Subcutaneous abdominal adipose tissue (tissue), 5 donors: ENCODE data around the gene OBSCN.

Source experiments
- H3K27ac ChIP-seq: one replicate; pipeline ENCODE4 v1.7.0; 2013; ENCODE audit warnings: low read depth, mild to moderate bottlenecking, inconsistent platforms, low read length, moderate library complexity
- H3K27me3 ChIP-seq, 5 donors: one replicate each; pipeline ENCODE4 v1.7.0; 2013; ENCODE audit warnings: low read length in 5 of 5, inconsistent platforms in 1 of 5; ENCODE audit not compliant: control insufficient read depth in 5 of 5, insufficient read depth in 4 of 5
- H3K36me3 ChIP-seq, 5 donors: one replicate each; pipeline ENCODE4 v1.7.0; 2013; ENCODE audit warnings: low read length in 5 of 5; ENCODE audit not compliant: control insufficient read depth in 5 of 5, insufficient read depth in 5 of 5
- H3K4me1 ChIP-seq, 5 donors: one replicate each; pipeline ENCODE4 v1.7.0; 2013; ENCODE audit warnings: low read length in 5 of 5, mild to moderate bottlenecking in 3 of 5, moderate library complexity in 1 of 5; ENCODE audit not compliant: control insufficient read depth in 5 of 5, insufficient read depth in 5 of 5
- H3K4me3 ChIP-seq, 5 donors: one replicate each; pipeline ENCODE4 v1.7.0; 2013; ENCODE audit warnings: low read length in 5 of 5, low read depth in 1 of 5
- H3K9ac ChIP-seq, 5 donors: one replicate each; pipeline ENCODE4 v1.7.0; 2013; ENCODE audit warnings: low read length in 5 of 5, mild to moderate bottlenecking in 4 of 5, moderate library complexity in 3 of 5
- H3K9me3 ChIP-seq, 5 donors: one replicate each; pipeline ENCODE4 v1.7.0; 2013; ENCODE audit warnings: low read length in 5 of 5; ENCODE audit not compliant: control insufficient read depth in 5 of 5
- donor health status: healthy.
- donor health status: healthy.
- donor health status: healthy.
- donor health status: healthy.
- donor health status: healthy.

Gene OBSCN

GRCh38 chr1:228207851-228208821 is at the start of gene OBSCN:
OBSCN (plus strand) TSS chr1:228208044; CDS start chr1:228211784, 3,740 bp downstream.
- no peaks in the 10 kb centered on the region for H3K36me3 ChIP-seq
- H3K9me3 ChIP-seq = no peaks in the 10 kb centered on the region
- H3K4me1 ChIP-seq = peaks cover 0 to 8% (median 6%) of the 10 kb centered on the region in 5 donors
- H3K4me3 ChIP-seq = no peak within 1 kb of the TSS
- peaks cover 17 to 46% (median 32%) of the 10 kb centered on the region in 5 donors for H3K27me3 ChIP-seq
- no peak within 1 kb of the TSS for H3K9ac ChIP-seq
- H3K27ac ChIP-seq = no peak within 1 kb of the TSS

DNA sequence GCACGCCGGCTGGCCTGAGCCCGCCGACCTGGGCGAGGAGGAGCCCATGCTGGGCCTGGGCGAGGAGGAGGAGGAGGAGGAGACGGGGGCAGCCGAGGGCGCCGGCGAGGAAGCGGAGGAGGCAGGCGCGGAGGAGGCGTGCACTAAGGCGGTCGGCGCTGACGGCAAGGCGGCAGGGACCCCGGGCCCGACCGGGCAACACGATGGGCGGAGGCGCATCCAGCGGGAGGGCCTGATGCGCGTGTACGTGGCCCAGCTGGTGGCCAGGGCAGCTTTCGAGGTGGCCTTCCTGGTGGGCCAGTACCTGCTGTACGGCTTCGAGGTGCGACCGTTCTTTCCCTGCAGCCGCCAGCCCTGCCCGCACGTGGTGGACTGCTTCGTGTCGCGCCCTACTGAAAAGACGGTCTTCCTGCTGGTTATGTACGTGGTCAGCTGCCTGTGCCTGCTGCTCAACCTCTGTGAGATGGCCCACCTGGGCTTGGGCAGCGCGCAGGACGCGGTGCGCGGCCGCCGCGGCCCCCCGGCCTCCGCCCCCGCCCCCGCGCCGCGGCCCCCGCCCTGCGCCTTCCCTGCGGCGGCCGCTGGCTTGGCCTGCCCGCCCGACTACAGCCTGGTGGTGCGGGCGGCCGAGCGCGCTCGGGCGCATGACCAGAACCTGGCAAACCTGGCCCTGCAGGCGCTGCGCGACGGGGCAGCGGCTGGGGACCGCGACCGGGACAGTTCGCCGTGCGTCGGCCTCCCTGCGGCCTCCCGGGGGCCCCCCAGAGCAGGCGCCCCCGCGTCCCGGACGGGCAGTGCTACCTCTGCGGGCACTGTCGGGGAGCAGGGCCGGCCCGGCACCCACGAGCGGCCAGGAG is 49.5 kb upstream of the OBSCN start:
- peaks cover 0 to 29% (median 17%) of the 10 kb centered on the region in 5 donors for H3K4me1 ChIP-seq
- peaks cover 18 to 32% (median 23%) of the 10 kb centered on the region in 5 donors for H3K27me3 ChIP-seq
- peaks cover 0 to 2% (median 0%) of the 10 kb centered on the region in 5 donors for H3K36me3 ChIP-seq
- H3K9me3 ChIP-seq = no peaks in the 10 kb centered on the region
- H3K4me3 ChIP-seq = no peak overlapping the region
- no peak overlapping the region for H3K9ac ChIP-seq
- no peak overlapping the region for H3K27ac ChIP-seq

GRCh38 chr1:228159008-228159665 is 48.7 kb upstream of the OBSCN start:
- peaks cover 0 to 2% (median 0%) of the 10 kb centered on the region in 5 donors for H3K36me3 ChIP-seq
- H3K9ac ChIP-seq = no peak overlapping the region
- H3K4me1 ChIP-seq = peaks cover 1 to 32% (median 18%) of the 10 kb centered on the region in 5 donors
- no peak overlapping the region for H3K27ac ChIP-seq
- peaks cover 18 to 35% (median 23%) of the 10 kb centered on the region in 5 donors for H3K27me3 ChIP-seq
- no peaks in the 10 kb centered on the region for H3K9me3 ChIP-seq
- no peak overlapping the region for H3K4me3 ChIP-seq

DNA sequence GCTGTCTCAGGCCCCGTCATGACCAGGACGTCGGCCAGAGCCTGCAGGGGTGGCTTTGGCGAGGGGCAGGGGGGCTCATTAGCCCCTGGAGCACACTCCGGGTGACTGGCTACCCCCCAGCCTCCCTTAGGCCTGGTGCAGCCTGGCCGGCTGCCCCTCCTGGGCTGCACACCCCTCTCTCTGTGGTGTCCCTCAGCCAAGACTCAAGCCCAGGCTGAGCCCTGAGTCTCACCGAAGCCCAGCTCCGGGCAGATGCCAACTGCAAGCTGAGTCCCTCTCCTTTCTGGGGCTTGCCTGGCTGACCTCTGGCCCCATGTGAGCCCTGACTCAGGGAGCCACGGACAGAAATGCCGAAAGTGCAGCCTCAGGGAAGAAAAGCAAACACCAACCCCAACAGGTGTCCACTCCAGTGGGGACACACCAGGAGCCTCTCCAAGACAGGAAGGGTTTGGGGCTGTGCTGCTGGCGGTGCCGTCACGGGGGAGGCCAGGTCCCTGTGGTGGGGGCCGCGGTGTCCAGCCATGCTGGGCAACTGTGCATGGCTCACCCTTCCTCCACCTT is 47.6 kb upstream of the OBSCN start:
- Histone ChIP-seq H3K9ac (no peak overlapping the region), H3K4me1 (peaks cover 1 to 44% (median 26%) of the 10 kb centered on the region in 5 donors)

DNA sequence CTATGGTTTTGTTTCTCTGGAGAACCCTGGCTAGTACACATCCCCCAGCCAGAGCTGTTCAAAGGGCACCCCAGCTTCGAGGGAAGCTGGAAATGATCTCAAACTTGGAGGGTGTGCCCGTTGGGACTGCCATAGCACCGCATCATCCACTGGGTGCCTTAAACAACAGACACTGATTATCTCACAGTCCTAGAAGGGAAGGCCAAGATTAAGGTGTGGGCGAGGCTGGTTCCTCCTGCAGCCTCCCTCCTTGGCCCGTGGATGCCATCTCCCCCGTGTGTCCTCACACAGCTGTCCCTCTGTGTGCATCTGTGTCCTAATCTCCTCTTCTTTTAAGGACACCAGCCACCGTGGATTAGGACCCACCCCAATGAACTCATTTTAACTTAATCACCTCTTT is 46.5 kb upstream of the OBSCN start:
- Histone ChIP-seq H3K27me3 (peaks cover 18 to 35% (median 23%) of the 10 kb centered on the region in 5 donors), H3K4me1 (peaks cover 1 to 43% (median 29%) of the 10 kb centered on the region in 5 donors), H3K36me3 (no peaks in the 10 kb centered on the region), H3K9ac (peak overlapping the region in 1 of 5 donors; percentile 48), H3K9me3 (no peaks in the 10 kb centered on the region), H3K27ac (peak overlapping the region; percentile 60), H3K4me3 (no peak overlapping the region)

More for the DNA sequence above, 47.6 kb upstream of the OBSCN start:
- no peak overlapping the region for H3K4me3 ChIP-seq
- H3K27me3 ChIP-seq = peaks cover 18 to 35% (median 23%) of the 10 kb centered on the region in 5 donors
- H3K9me3 ChIP-seq = no peaks in the 10 kb centered on the region
- peaks cover 0 to 2% (median 0%) of the 10 kb centered on the region in 5 donors for H3K36me3 ChIP-seq
- H3K27ac ChIP-seq = no peak overlapping the region

GRCh38 chr1:228161866-228162265 is 46.0 kb upstream of the OBSCN start:
- peaks cover 1 to 48% (median 34%) of the 10 kb centered on the region in 5 donors for H3K4me1 ChIP-seq
- H3K27ac ChIP-seq = peak overlapping the region; percentile 60
- no peak overlapping the region for H3K4me3 ChIP-seq
- peaks cover 18 to 35% (median 23%) of the 10 kb centered on the region in 5 donors for H3K27me3 ChIP-seq
- H3K9ac ChIP-seq = peak overlapping the region in 1 of 5 donors; percentile 48
- H3K9me3 ChIP-seq = no peaks in the 10 kb centered on the region
- H3K36me3 ChIP-seq = no peaks in the 10 kb centered on the region

GRCh38 chr1:228162286-228163006 is 45.4 kb upstream of the OBSCN start:
- peaks cover 1 to 50% (median 36%) of the 10 kb centered on the region in 5 donors for H3K4me1 ChIP-seq
- peak overlapping the region in 3 of 5 donors; percentile 20 to 48 (median 25) for H3K9ac ChIP-seq
- H3K27ac ChIP-seq = peak overlapping the region; percentile 60
- no peaks in the 10 kb centered on the region for H3K9me3 ChIP-seq
- peaks cover 18 to 32% (median 23%) of the 10 kb centered on the region in 5 donors for H3K27me3 ChIP-seq
- H3K4me3 ChIP-seq = peak overlapping the region in 1 of 5 donors; percentile 22
- no peaks in the 10 kb centered on the region for H3K36me3 ChIP-seq

DNA sequence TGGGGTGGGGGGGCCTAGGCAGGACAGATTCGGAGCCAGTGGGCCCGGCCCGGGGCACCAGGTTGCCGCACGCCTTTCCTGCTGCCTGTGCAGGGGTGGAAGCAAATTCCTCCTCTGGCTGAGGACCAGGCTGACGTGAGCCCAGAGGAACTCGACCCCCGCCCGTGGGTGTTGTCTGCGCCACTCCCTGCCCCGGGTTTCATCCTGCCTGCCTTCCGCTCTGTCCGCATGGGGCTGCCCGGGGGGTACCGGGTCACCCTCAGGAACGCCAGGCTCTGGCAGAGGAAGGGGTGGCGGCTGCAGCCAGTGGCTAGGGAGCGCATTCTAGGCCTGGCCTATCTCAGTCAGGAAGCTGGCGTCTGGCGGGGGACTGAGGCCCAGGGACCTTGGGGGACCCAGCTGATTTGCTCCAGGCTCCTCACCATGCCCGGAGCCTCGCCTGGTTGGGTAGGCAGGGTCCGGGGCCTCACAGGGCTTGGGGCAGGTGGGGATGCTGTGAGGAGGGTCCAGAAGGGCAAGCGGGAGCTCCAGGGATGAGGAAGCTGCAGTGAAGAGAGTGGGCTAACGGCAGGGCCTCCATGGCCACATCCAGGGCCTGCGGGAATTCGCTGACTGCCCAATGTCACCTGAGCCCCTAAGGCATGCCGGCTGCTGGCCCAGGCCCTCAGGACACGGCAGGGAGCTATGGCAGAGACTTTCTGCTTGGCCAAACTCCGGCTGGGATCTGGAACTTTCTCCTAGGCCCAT is 44.7 kb upstream of the OBSCN start:
- peaks cover 1 to 50% (median 36%) of the 10 kb centered on the region in 5 donors for H3K4me1 ChIP-seq
- no peak overlapping the region for H3K4me3 ChIP-seq
- H3K27ac ChIP-seq = peak overlapping the region; percentile 60
- peaks cover 17 to 30% (median 22%) of the 10 kb centered on the region in 5 donors for H3K27me3 ChIP-seq
- H3K9me3 ChIP-seq = no peaks in the 10 kb centered on the region
- H3K9ac ChIP-seq = peak overlapping the region in 3 of 5 donors; percentile 20 to 48 (median 25)
- peaks cover 0 to 2% (median 0%) of the 10 kb centered on the region in 5 donors for H3K36me3 ChIP-seq
